GM12878 (cell line): ENCODE results near the gene PLA2G1B. TPM values are rescaled to one million over a fixed set of nuclear protein-coding genes. Genes with fewer than 3 reads are reported as not detected.

ENCODE experiments used
- ATAC-seq: fragments of 200-7000 bp; cut with Tn5 transposase; 3 replicates; pipeline ENCODE4 v1.9.1; 2020; ENCODE audit warnings: mild to moderate bottlenecking, moderate library complexity
- BruUV-seq: library from RNA; stranded (reverse); fragments of 400-500 nt; replicated peaks from 2 replicates; lab custom pipeline; 2021; lab: Mats Ljungman, UMichigan
- CTCF ChIA-PET: fragments of 300-600 bp; sonication (Branson Sonifier 250); formaldehyde crosslinking; extraction: SDS; loops from one replicate; lab custom pipeline; 2021; ENCODE audit warnings: inconsistent platforms; lab: Yijun Ruan, JAX
- POLR2A ChIA-PET: fragments of 350-600 bp; formaldehyde crosslinking; extraction: SDS; loops from one replicate; lab custom pipeline; 2021; ENCODE audit warnings: inconsistent platforms; lab: Charles Lee
- RAD21 ChIA-PET: fragments of 300-600 bp; sonication (Branson Sonifier 250); formaldehyde crosslinking; loops from one replicate; lab custom pipeline; 2023; ENCODE audit warnings: antibody characterized with exemption; ENCODE audit not compliant: unreplicated experiment; lab: Charles Lee
- SMC1A ChIA-PET: fragments of 300-600 bp; sonication (Branson Sonifier 250); formaldehyde crosslinking; loops from one replicate; lab custom pipeline; 2023; ENCODE audit not compliant: unreplicated experiment, uncharacterized antibody; lab: Charles Lee
- DNase-seq: peaks from one replicate; pipeline ENCODE4 v3.0.0-alpha.2; 2011; ENCODE audit warnings: low read depth, low spot score
- FAIRE-seq: peaks from 3 replicates; lab custom pipeline; 2011; peaks lifted over from hg19 to GRCh38; lab: Jason Lieb, UNC
- H2AFZ ChIP-seq: 2 replicates; pipeline ENCODE4 v1.6.0; 2011; ENCODE audit warnings: low read depth, low read length, control low read depth; ENCODE audit not compliant: control insufficient read depth
- H3K27ac ChIP-seq: 2 replicates; pipeline ENCODE4 v1.5.1; 2011; ENCODE audit warnings: control low read depth; ENCODE audit not compliant: control insufficient read depth, insufficient read depth
- H3K27me3 ChIP-seq, 2 experiments: replicated peaks in 1 of 2; 2 replicates each; pipeline versions ENCODE4 v1.6.0 to v1.6.1; 2011; ENCODE audit warnings: low read length in 1 of 2; ENCODE audit not compliant: control insufficient read depth in 2 of 2, insufficient read depth in 2 of 2
- H3K36me3 ChIP-seq, 2 experiments: 2 replicates each; pipeline ENCODE4 v1.5.1; 2011; ENCODE audit warnings: low read length in 1 of 2; ENCODE audit not compliant: control insufficient read depth in 2 of 2, insufficient read depth in 2 of 2
- H3K4me1 ChIP-seq: 2 replicates; pipeline ENCODE4 v1.6.1; 2011; ENCODE audit warnings: mild to moderate bottlenecking, low read length, moderate library complexity, mixed read lengths; ENCODE audit not compliant: control insufficient read depth, insufficient read depth
- H3K4me2 ChIP-seq: 2 replicates; pipeline ENCODE4 v1.6.0; 2011; ENCODE audit warnings: control low read depth; ENCODE audit not compliant: control insufficient read depth, insufficient read depth
- H3K4me3 ChIP-seq: fragments of 200-600 bp; sonication (generic); 2 replicates; pipeline ENCODE4 v1.5.1; 2016
- H3K79me2 ChIP-seq: 2 replicates; pipeline ENCODE4 v1.6.0; 2011; ENCODE audit warnings: low read length; ENCODE audit not compliant: control insufficient read depth, insufficient read depth
- H3K9ac ChIP-seq: 2 replicates; pipeline ENCODE4 v1.8.0; 2011; ENCODE audit warnings: low read length, control low read depth, mixed read lengths; ENCODE audit not compliant: control insufficient read depth, insufficient read depth
- H3K9me3 ChIP-seq: replicated peaks from 3 replicates; pipeline ENCODE4 v1.5.1; 2011; ENCODE audit warnings: mild to moderate bottlenecking, low read length; ENCODE audit not compliant: control insufficient read depth, insufficient read depth
- H4K20me1 ChIP-seq: 2 replicates; pipeline ENCODE4 v1.6.0; 2011; ENCODE audit not compliant: control insufficient read depth, insufficient read depth
- NFYA ChIP-seq: IDR thresholded peaks from 2 replicates; pipeline ENCODE4 v1.6.1; 2011; ENCODE audit warnings: low read depth, mild to moderate bottlenecking, low read length, improper control_type of control experiment, borderline replicate concordance
- SIX5 ChIP-seq: IDR thresholded peaks from 2 replicates; pipeline ENCODE4 v1.6.1; 2011; ENCODE audit warnings: mild to moderate bottlenecking, low read depth, low read length, moderate library complexity; ENCODE audit not compliant: severe bottlenecking
- TCF3 ChIP-seq: IDR thresholded peaks from 2 replicates; pipeline ENCODE4 v1.6.1; 2012; ENCODE audit warnings: low read depth, mild to moderate bottlenecking, low read length, borderline replicate concordance; ENCODE audit not compliant: insufficient read depth
- WGBS: methylation state at CpG from one replicate; pipeline ENCODE4 v1.1.6; 2016; ENCODE audit warnings: low lambda C conversion rate; ENCODE audit not compliant: insufficient replicate concordance, insufficient coverage; ENCODE audit errors: missing lambda C conversion rate; 5-methylcytosine and 5-hydroxymethylcytosine counted together
- in situ Hi-C: fragments of 300-500 bp; cut with MboI; formaldehyde crosslinking; loops from 9 replicates; pipeline ENCODE4 v1.14.3; 2018; ENCODE audit warnings: mixed read lengths
- intact Hi-C: fragments of 100-400 bp; cut with micrococcal nuclease; formaldehyde crosslinking; loops from one replicate; pipeline ENCODE4 v1.14.2; 2022; ENCODE audit not compliant: unreplicated experiment
- polyA plus RNA-seq, 11 experiments: library from polyadenylated mRNA; depleted of rRNA in 4 of 11; unstranded in 6 of 11; stranded (reverse) in 5 of 11; fragments of >200 nt; fragmentation: Nextera tagmentation in 4 of 11; fragmentation: Illumina TruSeq in 1 of 11; extraction: Ambion mirVana in 4 of 11; extraction: Trizol in 1 of 11; gene quantifications; 1 replicate in 1 of 11; 2 replicates in 10 of 11; pipeline versions ENCODE4 v1.2.1 to v1.2.3, GENCODE V29; 2011 to 2016; ENCODE audit warnings: inconsistent platforms in 2 of 11, missing spikeins in 2 of 11, low read depth in 1 of 11
- total RNA-seq, 4 experiments: library from RNA; depleted of rRNA in 3 of 4; stranded (reverse); fragments of >200 nt in 3 of 4; fragmentation: Illumina TruSeq in 1 of 4; extraction: Trizol in 1 of 4; gene quantifications; 2 replicates each; pipeline versions ENCODE4 v1.2.1 to v1.2.3, GENCODE V29; 2013 to 2021
- TF ChIP-seq, protein P1 (sequence below): fragments of 450-650 bp; IDR thresholded peaks from 2 replicates; pipeline ENCODE4 v1.6.1; 2016; ENCODE audit warnings: mild to moderate bottlenecking, moderate library complexity, borderline replicate concordance
- TF ChIP-seq, protein P2 (sequence below): fragments of 450-650 bp; formaldehyde crosslinking; IDR thresholded peaks from 2 replicates; pipeline ENCODE4 v1.5.0; 2022; ENCODE audit warnings: mild to moderate bottlenecking, missing genetic modification characterization

PLA2G1B gene
- total and polyA plus RNA-seq, 10 of the 15 experiments (the other 5 are each of a cell fraction or from before 2014, with no cell fraction given): not detected

DNA sequence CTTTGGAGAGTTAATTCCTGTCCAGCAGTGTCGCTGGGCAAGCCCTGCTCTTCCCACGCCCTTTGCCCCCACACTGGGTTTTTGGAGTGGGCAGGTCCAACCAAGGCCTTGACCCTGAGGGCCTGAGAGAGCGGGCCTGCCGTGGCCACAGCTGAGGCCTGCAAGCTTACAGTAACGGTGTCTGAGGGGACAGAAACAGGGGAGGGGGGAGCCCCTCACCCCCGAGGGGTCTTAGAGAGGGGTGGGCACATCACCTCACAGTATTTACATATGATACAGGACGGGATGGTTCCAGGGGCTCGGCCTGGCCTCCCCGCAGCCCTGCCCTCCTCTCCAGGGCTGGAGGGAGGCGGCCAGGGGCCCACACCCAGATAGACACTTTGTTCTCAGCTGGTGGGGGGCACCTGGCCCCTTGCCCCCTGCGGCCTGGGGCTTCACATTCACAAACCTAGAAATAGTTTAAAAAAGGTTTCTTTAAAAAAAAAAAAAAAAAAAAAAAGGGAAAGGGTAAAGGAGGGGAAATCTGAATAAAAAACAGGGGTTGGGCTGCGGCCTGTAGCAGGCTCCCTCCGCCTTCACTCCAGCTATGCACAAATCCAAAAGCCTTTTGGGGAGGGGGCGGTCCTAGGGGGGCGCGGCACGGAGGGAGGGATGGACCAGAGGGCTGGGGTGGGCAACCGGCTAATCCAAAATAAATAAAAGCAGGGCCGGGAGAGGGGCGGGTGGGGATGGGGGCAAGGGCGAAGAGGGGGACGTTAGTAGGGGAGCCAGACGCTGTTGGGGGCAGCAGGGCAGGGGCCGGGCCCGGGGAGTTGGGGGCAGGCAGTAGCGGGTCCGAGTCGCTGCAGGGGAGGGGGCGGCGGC is 14.8 kb upstream of the PLA2G1B start:
- intact Hi-C loops (no loop called here), in situ Hi-C loops (no loop called here)
- H3K4me2 ChIP-seq: no peak overlapping the region
- H3K27ac ChIP-seq: no peak overlapping the region
- no peaks in the 10 kb centered on the region for H3K4me1 ChIP-seq
- no peak overlapping the region for H3K4me3 ChIP-seq
- no peak overlapping the region for H2AFZ ChIP-seq
- H3K9ac ChIP-seq: no peak overlapping the region
- DNase-seq (no peak), FAIRE-seq (no peak), ATAC-seq (no peak)
- BruUV-seq: no TSS peak
- POLR2A ChIA-PET: no interaction called here
- TF ChIP-seq NFYA: no peak
- TF ChIP-seq SIX5: no peak
- TF ChIP-seq, protein P1, sequence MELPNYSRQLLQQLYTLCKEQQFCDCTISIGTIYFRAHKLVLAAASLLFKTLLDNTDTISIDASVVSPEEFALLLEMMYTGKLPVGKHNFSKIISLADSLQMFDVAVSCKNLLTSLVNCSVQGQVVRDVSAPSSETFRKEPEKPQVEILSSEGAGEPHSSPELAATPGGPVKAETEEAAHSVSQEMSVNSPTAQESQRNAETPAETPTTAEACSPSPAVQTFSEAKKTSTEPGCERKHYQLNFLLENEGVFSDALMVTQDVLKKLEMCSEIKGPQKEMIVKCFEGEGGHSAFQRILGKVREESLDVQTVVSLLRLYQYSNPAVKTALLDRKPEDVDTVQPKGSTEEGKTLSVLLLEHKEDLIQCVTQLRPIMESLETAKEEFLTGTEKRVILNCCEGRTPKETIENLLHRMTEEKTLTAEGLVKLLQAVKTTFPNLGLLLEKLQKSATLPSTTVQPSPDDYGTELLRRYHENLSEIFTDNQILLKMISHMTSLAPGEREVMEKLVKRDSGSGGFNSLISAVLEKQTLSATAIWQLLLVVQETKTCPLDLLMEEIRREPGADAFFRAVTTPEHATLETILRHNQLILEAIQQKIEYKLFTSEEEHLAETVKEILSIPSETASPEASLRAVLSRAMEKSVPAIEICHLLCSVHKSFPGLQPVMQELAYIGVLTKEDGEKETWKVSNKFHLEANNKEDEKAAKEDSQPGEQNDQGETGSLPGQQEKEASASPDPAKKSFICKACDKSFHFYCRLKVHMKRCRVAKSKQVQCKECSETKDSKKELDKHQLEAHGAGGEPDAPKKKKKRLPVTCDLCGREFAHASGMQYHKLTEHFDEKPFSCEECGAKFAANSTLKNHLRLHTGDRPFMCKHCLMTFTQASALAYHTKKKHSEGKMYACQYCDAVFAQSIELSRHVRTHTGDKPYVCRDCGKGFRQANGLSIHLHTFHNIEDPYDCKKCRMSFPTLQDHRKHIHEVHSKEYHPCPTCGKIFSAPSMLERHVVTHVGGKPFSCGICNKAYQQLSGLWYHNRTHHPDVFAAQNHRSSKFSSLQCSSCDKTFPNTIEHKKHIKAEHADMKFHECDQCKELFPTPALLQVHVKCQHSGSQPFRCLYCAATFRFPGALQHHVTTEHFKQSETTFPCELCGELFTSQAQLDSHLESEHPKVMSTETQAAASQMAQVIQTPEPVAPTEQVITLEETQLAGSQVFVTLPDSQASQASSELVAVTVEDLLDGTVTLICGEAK: no peak
- no peak for TF ChIP-seq TCF3
- TF ChIP-seq, protein P2, sequence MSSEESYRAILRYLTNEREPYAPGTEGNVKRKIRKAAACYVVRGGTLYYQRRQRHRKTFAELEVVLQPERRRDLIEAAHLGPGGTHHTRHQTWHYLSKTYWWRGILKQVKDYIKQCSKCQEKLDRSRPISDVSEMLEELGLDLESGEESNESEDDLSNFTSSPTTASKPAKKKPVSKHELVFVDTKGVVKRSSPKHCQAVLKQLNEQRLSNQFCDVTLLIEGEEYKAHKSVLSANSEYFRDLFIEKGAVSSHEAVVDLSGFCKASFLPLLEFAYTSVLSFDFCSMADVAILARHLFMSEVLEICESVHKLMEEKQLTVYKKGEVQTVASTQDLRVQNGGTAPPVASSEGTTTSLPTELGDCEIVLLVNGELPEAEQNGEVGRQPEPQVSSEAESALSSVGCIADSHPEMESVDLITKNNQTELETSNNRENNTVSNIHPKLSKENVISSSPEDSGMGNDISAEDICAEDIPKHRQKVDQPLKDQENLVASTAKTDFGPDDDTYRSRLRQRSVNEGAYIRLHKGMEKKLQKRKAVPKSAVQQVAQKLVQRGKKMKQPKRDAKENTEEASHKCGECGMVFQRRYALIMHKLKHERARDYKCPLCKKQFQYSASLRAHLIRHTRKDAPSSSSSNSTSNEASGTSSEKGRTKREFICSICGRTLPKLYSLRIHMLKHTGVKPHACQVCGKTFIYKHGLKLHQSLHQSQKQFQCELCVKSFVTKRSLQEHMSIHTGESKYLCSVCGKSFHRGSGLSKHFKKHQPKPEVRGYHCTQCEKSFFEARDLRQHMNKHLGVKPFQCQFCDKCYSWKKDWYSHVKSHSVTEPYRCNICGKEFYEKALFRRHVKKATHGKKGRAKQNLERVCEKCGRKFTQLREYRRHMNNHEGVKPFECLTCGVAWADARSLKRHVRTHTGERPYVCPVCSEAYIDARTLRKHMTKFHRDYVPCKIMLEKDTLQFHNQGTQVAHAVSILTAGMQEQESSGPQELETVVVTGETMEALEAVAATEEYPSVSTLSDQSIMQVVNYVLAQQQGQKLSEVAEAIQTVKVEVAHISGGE: no peak
- SMC1A ChIA-PET: no interaction called here
- RAD21 ChIA-PET: no interaction called here
- peaks cover 5% of the 10 kb centered on the region; the same call in 2 of the 3 replicates for H3K9me3 ChIP-seq
- H3K36me3 ChIP-seq: no peaks in the 10 kb centered on the region
- H4K20me1 ChIP-seq: no peaks in the 10 kb centered on the region
- CTCF ChIA-PET: interaction anchor here (0.6 to 1.5 kb wide), 4 partner anchors 16 to 120 kb away, joined by 3 to 5 read pairs (median 3); partner anchors contain the start of gene SIRT4
- no peaks in the 10 kb centered on the region for H3K27me3 ChIP-seq
- no peaks in the 10 kb centered on the region for H3K79me2 ChIP-seq
- 62% methylated on average over 20 of the region's 30 CpGs for WGBS
